ENCODE data around the gene PIGR.
A peak's percentile ranks its signal among the peaks of the same experiment; 100 is the strongest.

The PIGR gene

GRCh38 chr1:206982216-206982615, 36.0 kb upstream of the PIGR start:
- Histone ChIP-seq H2BK5ac (ENCODE audit: low read length) (no peak overlapping the region), H2BK15ac (replicated peaks; ENCODE audit: low read depth) (no peak overlapping the region), H3K56ac (ENCODE audit: low read length) (no peak overlapping the region), H3K36me3 (ENCODE audit: control insufficient read depth, insufficient read depth, low read length) (no peaks in the 10 kb centered on the region), H3K27ac (ENCODE audit: low read depth, low read length) (no peak overlapping the region), H3K18ac (ENCODE audit: low read length) (peak overlapping the region; percentile 40), H3K4me2 (ENCODE audit: low read length) (no peak overlapping the region), H3K23ac (ENCODE audit: low read length) (no peak overlapping the region), H4K5ac (ENCODE audit: low read length) (no peak overlapping the region), H2AK5ac (ENCODE audit: low read length) (no peak overlapping the region), H3K79me2 (ENCODE audit: control insufficient read depth, insufficient read depth, low read length) (no peaks in the 10 kb centered on the region), H2BK120ac (ENCODE audit: low read depth, low read length) (no peak overlapping the region), H3K79me1 (ENCODE audit: low read length) (no peaks in the 10 kb centered on the region), H4K8ac (ENCODE audit: low read depth, low read length) (no peak overlapping the region), H3K4me3 (ENCODE audit: low read length) (no peak overlapping the region), H3K4ac (ENCODE audit: low read depth, low read length) (no peak overlapping the region), H3K9ac (ENCODE audit: low read length) (no peak overlapping the region), H3K4me1 (ENCODE audit: control insufficient read depth, low read depth, low read length) (peaks cover 10% of the 10 kb centered on the region), H3K27me3 (ENCODE audit: insufficient read depth, low read length, poor library complexity) (no peaks in the 10 kb centered on the region)
- peak; percentile 76 for DNase-seq
- no CpG with 5 or more reads among the region's 4 CpGs for WGBS (ENCODE audit: extremely low coverage, insufficient coverage, low lambda C conversion rate)

DNA sequence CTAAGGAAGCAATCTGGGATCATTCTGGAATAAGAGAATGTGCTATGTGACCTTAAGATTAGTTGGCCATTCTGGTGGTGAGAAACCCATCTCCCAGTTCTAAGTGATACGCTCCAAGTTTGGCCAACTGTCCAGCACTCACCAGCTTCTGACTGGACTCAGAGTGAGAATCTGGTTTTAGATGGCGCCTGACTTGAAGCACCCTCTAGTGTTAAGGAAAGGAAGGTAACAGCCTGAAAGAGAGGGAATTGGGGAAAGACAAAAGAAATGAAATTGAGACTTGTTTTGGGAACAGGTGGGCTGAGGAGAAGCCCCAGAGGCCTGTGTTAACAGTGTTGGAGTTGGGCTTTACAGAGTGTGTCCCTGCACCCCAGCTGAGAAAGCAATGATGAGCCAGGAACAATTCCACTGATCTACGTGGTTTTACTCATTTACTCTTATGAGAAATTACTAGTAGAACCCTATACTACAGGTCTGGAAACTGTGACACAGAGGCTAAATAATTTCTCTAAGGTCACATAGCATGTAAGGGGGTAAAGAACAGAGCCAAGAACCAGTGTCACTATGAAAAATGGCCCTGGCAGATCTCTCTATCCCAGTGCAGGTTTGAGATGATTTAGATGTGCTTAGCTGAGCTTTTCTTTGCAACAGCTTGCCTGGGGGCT, 33.2 kb upstream of the PIGR start:
- Histone ChIP-seq H2BK5ac (ENCODE audit: low read length) (no peak overlapping the region), H3K4me1 (ENCODE audit: control insufficient read depth, low read depth, low read length) (peaks cover 10% of the 10 kb centered on the region), H3K27ac (ENCODE audit: low read depth, low read length) (no peak overlapping the region), H3K79me1 (ENCODE audit: low read length) (no peaks in the 10 kb centered on the region), H3K23ac (ENCODE audit: low read length) (no peak overlapping the region), H2BK120ac (ENCODE audit: low read depth, low read length) (no peak overlapping the region), H2AK5ac (ENCODE audit: low read length) (no peak overlapping the region), H4K8ac (ENCODE audit: low read depth, low read length) (no peak overlapping the region), H3K36me3 (ENCODE audit: control insufficient read depth, insufficient read depth, low read length) (no peaks in the 10 kb centered on the region), H3K27me3 (ENCODE audit: insufficient read depth, low read length, poor library complexity) (no peaks in the 10 kb centered on the region), H3K18ac (ENCODE audit: low read length) (no peak overlapping the region), H3K4me2 (ENCODE audit: low read length) (no peak overlapping the region), H3K4me3 (ENCODE audit: low read length) (no peak overlapping the region), H3K9ac (ENCODE audit: low read length) (no peak overlapping the region), H3K56ac (ENCODE audit: low read length) (no peak overlapping the region), H3K79me2 (ENCODE audit: control insufficient read depth, insufficient read depth, low read length) (no peaks in the 10 kb centered on the region), H4K5ac (ENCODE audit: low read length) (no peak overlapping the region), H3K4ac (ENCODE audit: low read depth, low read length) (no peak overlapping the region), H2BK15ac (replicated peaks; ENCODE audit: low read depth) (no peak overlapping the region)
- WGBS (ENCODE audit: extremely low coverage, insufficient coverage, low lambda C conversion rate): no CpG with 5 or more reads among the region's 3 CpGs
- peak; percentile 53 for DNase-seq

GRCh38 chr1:206978259-206978658, 32.0 kb upstream of the PIGR start:
- Histone ChIP-seq H3K79me2 (ENCODE audit: control insufficient read depth, insufficient read depth, low read length) (no peaks in the 10 kb centered on the region), H3K4me1 (ENCODE audit: control insufficient read depth, low read depth, low read length) (peaks cover 10% of the 10 kb centered on the region), H2BK15ac (replicated peaks; ENCODE audit: low read depth) (no peak overlapping the region), H3K23ac (ENCODE audit: low read length) (no peak overlapping the region), H3K4ac (ENCODE audit: low read depth, low read length) (no peak overlapping the region), H2BK5ac (ENCODE audit: low read length) (no peak overlapping the region), H3K27ac (ENCODE audit: low read depth, low read length) (no peak overlapping the region), H4K5ac (ENCODE audit: low read length) (no peak overlapping the region), H3K9ac (ENCODE audit: low read length) (no peak overlapping the region), H3K56ac (ENCODE audit: low read length) (no peak overlapping the region), H3K4me3 (ENCODE audit: low read length) (no peak overlapping the region), H2BK120ac (ENCODE audit: low read depth, low read length) (no peak overlapping the region), H3K18ac (ENCODE audit: low read length) (no peak overlapping the region), H3K27me3 (ENCODE audit: insufficient read depth, low read length, poor library complexity) (no peaks in the 10 kb centered on the region), H3K79me1 (ENCODE audit: low read length) (no peaks in the 10 kb centered on the region), H3K4me2 (ENCODE audit: low read length) (no peak overlapping the region), H4K8ac (ENCODE audit: low read depth, low read length) (no peak overlapping the region), H2AK5ac (ENCODE audit: low read length) (no peak overlapping the region), H3K36me3 (ENCODE audit: control insufficient read depth, insufficient read depth, low read length) (no peaks in the 10 kb centered on the region)
- DNase-seq: no peak
- no CpG with 5 or more reads among the region's 7 CpGs for WGBS (ENCODE audit: extremely low coverage, insufficient coverage, low lambda C conversion rate)

- H3K4me1 ChIP-seq (ENCODE audit: control insufficient read depth, low read depth, low read length): peaks cover 3% of the 10 kb centered on the region
- H2AK5ac ChIP-seq (ENCODE audit: low read length): no peak overlapping the region
- H4K8ac ChIP-seq (ENCODE audit: low read depth, low read length): no peak overlapping the region
- no peak overlapping the region for H3K56ac ChIP-seq (ENCODE audit: low read length)
- no peak overlapping the region for H2BK5ac ChIP-seq (ENCODE audit: low read length)
- H3K79me1 ChIP-seq (ENCODE audit: low read length): no peaks in the 10 kb centered on the region
- H3K4me2 ChIP-seq (ENCODE audit: low read length): no peak overlapping the region
- no peak overlapping the region for H3K4me3 ChIP-seq (ENCODE audit: low read length)
- no peak overlapping the region for H2BK15ac ChIP-seq (replicated peaks; ENCODE audit: low read depth)
- no peak overlapping the region for H3K23ac ChIP-seq (ENCODE audit: low read length)
- no peak overlapping the region for H4K5ac ChIP-seq (ENCODE audit: low read length)
- no peaks in the 10 kb centered on the region for H3K27me3 ChIP-seq (ENCODE audit: insufficient read depth, low read length, poor library complexity)
- no peak overlapping the region for H3K9ac ChIP-seq (ENCODE audit: low read length)
- no peak overlapping the region for H3K18ac ChIP-seq (ENCODE audit: low read length)
- no CpG with 5 or more reads among the region's 1 CpG for WGBS (ENCODE audit: extremely low coverage, insufficient coverage, low lambda C conversion rate)
- no peaks in the 10 kb centered on the region for H3K79me2 ChIP-seq (ENCODE audit: control insufficient read depth, insufficient read depth, low read length)
- DNase-seq: no peak
- no peak overlapping the region for H2BK120ac ChIP-seq (ENCODE audit: low read depth, low read length)
- no peak overlapping the region for H3K27ac ChIP-seq (ENCODE audit: low read depth, low read length)
- H3K4ac ChIP-seq (ENCODE audit: low read depth, low read length): no peak overlapping the region
- H3K36me3 ChIP-seq (ENCODE audit: control insufficient read depth, insufficient read depth, low read length): no peaks in the 10 kb centered on the region
These were observed 29.0 kb upstream of the PIGR start for GRCh38 chr1:206975306-206975705.

DNA sequence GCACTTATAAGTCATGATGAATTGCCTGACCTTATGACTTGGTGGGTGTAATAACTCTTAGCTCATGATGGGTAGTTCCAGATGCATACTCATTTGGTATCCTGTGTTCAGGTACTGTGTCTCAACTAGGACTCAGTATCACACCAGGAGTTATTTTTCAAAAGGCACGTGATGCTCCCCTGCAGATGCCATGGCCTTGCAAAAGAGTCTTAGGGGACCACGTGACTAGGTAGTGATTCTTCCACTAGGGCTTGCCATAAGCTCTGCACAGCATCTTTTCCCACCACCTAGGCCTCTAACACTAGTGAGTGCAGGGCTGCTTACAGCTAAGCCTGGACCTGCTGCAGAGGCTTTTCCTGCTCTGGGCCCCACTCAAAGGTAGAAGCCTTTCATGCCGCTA, 27.9 kb upstream of the PIGR start:
- WGBS (ENCODE audit: extremely low coverage, insufficient coverage, low lambda C conversion rate): no CpG with 5 or more reads among the region's 3 CpGs
- no peak overlapping the region for H3K9ac ChIP-seq (ENCODE audit: low read length)
- no peak overlapping the region for H3K4me3 ChIP-seq (ENCODE audit: low read length)
- no peak overlapping the region for H3K23ac ChIP-seq (ENCODE audit: low read length)
- H3K27ac ChIP-seq (ENCODE audit: low read depth, low read length): no peak overlapping the region
- H3K79me1 ChIP-seq (ENCODE audit: low read length): no peaks in the 10 kb centered on the region
- H3K4me1 ChIP-seq (ENCODE audit: control insufficient read depth, low read depth, low read length): no peaks in the 10 kb centered on the region
- no peak overlapping the region for H2BK15ac ChIP-seq (replicated peaks; ENCODE audit: low read depth)
- H2AK5ac ChIP-seq (ENCODE audit: low read length): no peak overlapping the region
- no peak overlapping the region for H3K4ac ChIP-seq (ENCODE audit: low read depth, low read length)
- no peak for DNase-seq
- H3K18ac ChIP-seq (ENCODE audit: low read length): no peak overlapping the region
- no peak overlapping the region for H3K56ac ChIP-seq (ENCODE audit: low read length)
- no peak overlapping the region for H3K4me2 ChIP-seq (ENCODE audit: low read length)
- no peak overlapping the region for H2BK5ac ChIP-seq (ENCODE audit: low read length)
- H3K36me3 ChIP-seq (ENCODE audit: control insufficient read depth, insufficient read depth, low read length): no peaks in the 10 kb centered on the region
- H4K8ac ChIP-seq (ENCODE audit: low read depth, low read length): no peak overlapping the region
- no peaks in the 10 kb centered on the region for H3K27me3 ChIP-seq (ENCODE audit: insufficient read depth, low read length, poor library complexity)
- H2BK120ac ChIP-seq (ENCODE audit: low read depth, low read length): no peak overlapping the region
- no peaks in the 10 kb centered on the region for H3K79me2 ChIP-seq (ENCODE audit: control insufficient read depth, insufficient read depth, low read length)
- no peak overlapping the region for H4K5ac ChIP-seq (ENCODE audit: low read length)

GRCh38 chr1:206972728-206973127, 26.5 kb upstream of the PIGR start:
- Histone ChIP-seq H2AK5ac (ENCODE audit: low read length) (no peak overlapping the region), H3K4me1 (ENCODE audit: control insufficient read depth, low read depth, low read length) (no peaks in the 10 kb centered on the region), H3K79me1 (ENCODE audit: low read length) (no peaks in the 10 kb centered on the region), H3K79me2 (ENCODE audit: control insufficient read depth, insufficient read depth, low read length) (no peaks in the 10 kb centered on the region), H2BK120ac (ENCODE audit: low read depth, low read length) (no peak overlapping the region), H3K9ac (ENCODE audit: low read length) (no peak overlapping the region), H3K4ac (ENCODE audit: low read depth, low read length) (no peak overlapping the region), H3K27me3 (ENCODE audit: insufficient read depth, low read length, poor library complexity) (no peaks in the 10 kb centered on the region), H4K5ac (ENCODE audit: low read length) (no peak overlapping the region), H3K27ac (ENCODE audit: low read depth, low read length) (no peak overlapping the region), H3K56ac (ENCODE audit: low read length) (no peak overlapping the region), H3K4me2 (ENCODE audit: low read length) (no peak overlapping the region), H3K23ac (ENCODE audit: low read length) (no peak overlapping the region), H2BK5ac (ENCODE audit: low read length) (no peak overlapping the region), H4K8ac (ENCODE audit: low read depth, low read length) (no peak overlapping the region), H3K4me3 (ENCODE audit: low read length) (no peak overlapping the region), H3K18ac (ENCODE audit: low read length) (no peak overlapping the region), H2BK15ac (replicated peaks; ENCODE audit: low read depth) (no peak overlapping the region), H3K36me3 (ENCODE audit: control insufficient read depth, insufficient read depth, low read length) (no peaks in the 10 kb centered on the region)
- DNase-seq: no peak
- no CpG with 5 or more reads among the region's 2 CpGs for WGBS (ENCODE audit: extremely low coverage, insufficient coverage, low lambda C conversion rate)
